Esophagus muscularis mucosa (tissue), 4 donors: ENCODE data around the gene BHLHE41. TPM values are rescaled to one million over a fixed set of nuclear protein-coding genes. Genes with fewer than 3 reads are reported as not detected.

Experiments
- DNase-seq: peaks from one replicate; pipeline ENCODE4 v3.0.0-alpha.2; 2017; ENCODE audit errors: extremely low spot score
- H3K27ac ChIP-seq, 4 donors: fragments of 200-600 bp; sonication (generic); replicated peaks in 1 of 4; 1 replicate in 3 of 4; 2 replicates in 1 of 4; pipeline ENCODE4 v1.5.1; 2016 to 2019; ENCODE audit warnings: mild to moderate bottlenecking in 1 of 4
- H3K27me3 ChIP-seq, 4 donors: fragments of 200-600 bp; sonication (generic); one replicate each; pipeline versions ENCODE4 v1.5.1 to v1.6.0; 2016 to 2019
- H3K36me3 ChIP-seq, 4 donors: fragments of 200-600 bp; sonication (generic); one replicate each; pipeline ENCODE4 v1.5.1; 2016 to 2019
- H3K4me1 ChIP-seq, 4 donors: fragments of 200-600 bp; sonication (generic); one replicate each; pipeline ENCODE4 v1.5.1; 2016 to 2019
- H3K4me3 ChIP-seq, 4 donors: fragments of 200-600 bp; sonication (generic); 1 replicate in 2 of 4; 2 replicates in 2 of 4; pipeline ENCODE4 v1.5.1; 2016 to 2019; ENCODE audit warnings: mild to moderate bottlenecking in 4 of 4, moderate library complexity in 1 of 4
- H3K9me3 ChIP-seq, 4 donors: fragments of 200-600 bp; sonication (generic); 1 replicate in 3 of 4; 2 replicates in 1 of 4; pipeline ENCODE4 v1.5.1; 2016 to 2019
- EP300 ChIP-seq: sonication (generic); formaldehyde crosslinking; IDR thresholded peaks from one replicate; pipeline ENCODE4 v1.6.1; 2017; ENCODE audit warnings: antibody characterized with exemption
- POLR2A ChIP-seq: fragments of 450-650 bp; IDR thresholded peaks from one replicate; pipeline ENCODE4 v1.6.1; 2017; ENCODE audit warnings: antibody characterized with exemption, moderate library complexity, mild to moderate bottlenecking, low read depth
- POLR2AphosphoS5 ChIP-seq, 2 donors: sonication (generic); formaldehyde crosslinking; IDR thresholded peaks; one replicate each; pipeline ENCODE4 v1.6.1; 2017; ENCODE audit warnings: antibody characterized with exemption in 2 of 2
- WGBS: methylation state at CpG from one replicate; pipeline ENCODE4 v1.1.5; 2018; 5-methylcytosine and 5-hydroxymethylcytosine counted together
- intact Hi-C: fragments of 100-400 bp; cut with DNase I; formaldehyde crosslinking; loops from one replicate; pipeline ENCODE4 v1.15.1; 2023
- total RNA-seq, 4 donors: library from RNA; depleted of rRNA; stranded (reverse); fragments of >200 nt; gene quantifications; one replicate each; pipeline versions ENCODE4 v1.1.0 to v1.2.1, GENCODE V29; 2016
- TF ChIP-seq, protein P1 (sequence below), 3 experiments: fragments of 200-600 bp in 2 of 3; fragments of 450-650 bp in 1 of 3; sonication (generic) in 2 of 3; IDR thresholded peaks; one replicate each; pipeline ENCODE4 v1.5.1; 2017 to 2019; ENCODE audit warnings: antibody characterized with exemption in 3 of 3, mild to moderate bottlenecking in 2 of 3, moderate library complexity in 1 of 3

Gene BHLHE41
- total RNA-seq, 4 donors from 2014 or later = 6.3 to 20.0 (median 14.8) TPM

DNA sequence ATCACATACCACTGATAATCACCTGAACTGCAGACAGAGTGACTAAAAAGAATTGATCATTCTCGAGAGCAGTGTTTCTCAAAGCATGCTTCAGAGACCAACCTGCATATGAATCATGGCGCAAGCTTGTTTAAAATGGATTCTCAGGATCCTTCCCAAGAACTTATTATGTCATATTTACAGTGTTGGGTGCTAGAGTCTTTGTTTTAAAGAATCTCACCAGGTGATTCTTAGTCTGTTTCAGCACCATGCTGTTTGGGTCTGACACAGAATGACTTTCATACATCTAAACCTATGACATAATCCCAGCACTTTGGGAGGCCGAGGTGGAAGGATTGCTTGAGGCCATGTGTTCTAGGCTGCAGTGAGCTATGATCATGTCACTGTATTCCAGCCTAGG is 39.3 kb upstream of the BHLHE41 start:
- Histone ChIP-seq H3K27me3 (no peaks in the 10 kb centered on the region), H3K36me3 (no peaks in the 10 kb centered on the region), H3K9me3 (no peaks in the 10 kb centered on the region), H3K4me3 (no peak overlapping the region), H3K4me1 (no peaks in the 10 kb centered on the region), H3K27ac (no peak overlapping the region)
- 93% methylated on average over 3 of the region's 3 CpGs for WGBS
- intact Hi-C loops = no loop called here
- no peak for DNase-seq
- no peak for TF ChIP-seq POLR2AphosphoS5 (IDR thresholded peaks at IDR 0.05)
- no peak for TF ChIP-seq POLR2A
- no peak for TF ChIP-seq EP300
- TF ChIP-seq, protein P1, sequence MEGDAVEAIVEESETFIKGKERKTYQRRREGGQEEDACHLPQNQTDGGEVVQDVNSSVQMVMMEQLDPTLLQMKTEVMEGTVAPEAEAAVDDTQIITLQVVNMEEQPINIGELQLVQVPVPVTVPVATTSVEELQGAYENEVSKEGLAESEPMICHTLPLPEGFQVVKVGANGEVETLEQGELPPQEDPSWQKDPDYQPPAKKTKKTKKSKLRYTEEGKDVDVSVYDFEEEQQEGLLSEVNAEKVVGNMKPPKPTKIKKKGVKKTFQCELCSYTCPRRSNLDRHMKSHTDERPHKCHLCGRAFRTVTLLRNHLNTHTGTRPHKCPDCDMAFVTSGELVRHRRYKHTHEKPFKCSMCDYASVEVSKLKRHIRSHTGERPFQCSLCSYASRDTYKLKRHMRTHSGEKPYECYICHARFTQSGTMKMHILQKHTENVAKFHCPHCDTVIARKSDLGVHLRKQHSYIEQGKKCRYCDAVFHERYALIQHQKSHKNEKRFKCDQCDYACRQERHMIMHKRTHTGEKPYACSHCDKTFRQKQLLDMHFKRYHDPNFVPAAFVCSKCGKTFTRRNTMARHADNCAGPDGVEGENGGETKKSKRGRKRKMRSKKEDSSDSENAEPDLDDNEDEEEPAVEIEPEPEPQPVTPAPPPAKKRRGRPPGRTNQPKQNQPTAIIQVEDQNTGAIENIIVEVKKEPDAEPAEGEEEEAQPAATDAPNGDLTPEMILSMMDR (IDR thresholded peaks at IDR 0.05) = no peak

- Histone ChIP-seq H3K4me1 (no peaks in the 10 kb centered on the region), H3K36me3 (no peaks in the 10 kb centered on the region), H3K4me3 (no peak overlapping the region), H3K27me3 (no peaks in the 10 kb centered on the region), H3K27ac (no peak overlapping the region), H3K9me3 (no peaks in the 10 kb centered on the region)
- 83% methylated on average over 4 of the region's 4 CpGs for whole genome bisulfite sequencing
- TF ChIP-seq, protein P1 (IDR thresholded peaks at IDR 0.05) = no peak
- no peak for TF ChIP-seq POLR2AphosphoS5 (IDR thresholded peaks at IDR 0.05)
- TF ChIP-seq EP300 = no peak
- TF ChIP-seq POLR2A = no peak
- intact Hi-C loops = no loop called here
- no peak for DNase-seq
Measured at GRCh38 chr12:26162905-26163304, 38.1 kb upstream of the BHLHE41 start.

DNA sequence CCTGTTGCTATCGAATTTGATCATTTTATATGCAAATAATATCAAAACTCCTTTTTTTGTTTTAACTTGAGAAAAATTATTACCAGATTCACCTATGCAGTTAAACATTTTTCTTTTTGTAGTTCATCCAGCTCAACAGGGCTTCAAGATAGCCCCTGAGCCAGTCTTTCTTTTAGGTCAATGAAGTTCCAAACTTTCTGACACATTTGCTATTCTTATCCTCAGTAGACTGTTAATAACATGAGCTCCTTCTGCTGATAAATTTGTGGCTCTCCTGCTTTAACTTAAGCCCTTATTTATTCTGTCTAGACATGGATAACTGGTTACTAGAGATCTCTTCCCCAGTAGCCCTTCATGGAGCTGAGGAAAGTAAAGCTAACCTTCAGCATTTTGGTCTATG is 37.3 kb upstream of the BHLHE41 start:
- Histone ChIP-seq H3K4me1 (no peaks in the 10 kb centered on the region), H3K9me3 (no peaks in the 10 kb centered on the region)
- no peak for DNase-seq

GRCh38 chr12:26158078-26158764 is 33.4 kb upstream of the BHLHE41 start:
- peaks cover 7 to 11% (median 11%) of the 10 kb centered on the region in 4 donors for H3K4me1 ChIP-seq
- no peaks in the 10 kb centered on the region for H3K36me3 ChIP-seq
- TF ChIP-seq POLR2AphosphoS5 (IDR thresholded peaks at IDR 0.05) = no peak
- no peak for TF ChIP-seq EP300
- TF ChIP-seq, protein P1 (IDR thresholded peaks at IDR 0.05) = no peak
- no peak for TF ChIP-seq POLR2A
- no peaks in the 10 kb centered on the region for H3K27me3 ChIP-seq
- no peak overlapping the region for H3K27ac ChIP-seq
- no peak overlapping the region for H3K4me3 ChIP-seq
- no peak for DNase-seq
- intact Hi-C loops = no loop called here
- WGBS = 75% methylated on average over 3 of the region's 3 CpGs
- H3K9me3 ChIP-seq = no peaks in the 10 kb centered on the region

More for the DNA sequence above, 37.3 kb upstream of the BHLHE41 start:
- no peaks in the 10 kb centered on the region for H3K36me3 ChIP-seq
- WGBS = 95% methylated on average over 1 of the region's 1 CpG
- no peak overlapping the region for H3K4me3 ChIP-seq
- intact Hi-C loops = no loop called here
- H3K27me3 ChIP-seq = no peaks in the 10 kb centered on the region
- H3K27ac ChIP-seq = no peak overlapping the region
- TF ChIP-seq, protein P1 (IDR thresholded peaks at IDR 0.05) = no peak
- TF ChIP-seq POLR2AphosphoS5 (IDR thresholded peaks at IDR 0.05) (no peak), EP300 (no peak), POLR2A (no peak)

DNA sequence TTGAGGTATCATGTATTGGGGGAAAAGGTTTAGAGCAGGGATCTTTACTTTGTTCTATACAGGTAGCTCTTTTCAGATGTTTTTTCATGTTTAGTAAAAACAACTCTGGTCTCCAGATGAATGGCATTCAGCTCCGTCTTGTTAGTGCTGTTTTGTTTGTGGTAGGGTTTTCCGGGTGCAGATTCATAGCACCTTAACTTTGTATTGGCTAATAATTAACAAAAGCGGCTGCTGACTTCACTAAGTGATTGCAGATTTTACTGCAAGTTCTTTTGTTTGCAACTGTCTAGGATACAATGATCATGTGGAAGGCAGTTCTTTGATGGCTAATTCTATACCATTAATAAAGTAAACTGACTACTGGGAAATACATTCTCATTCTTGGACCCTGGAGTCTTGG is 32.2 kb upstream of the BHLHE41 start:
- 64% methylated on average over 3 of the region's 3 CpGs for WGBS
- TF ChIP-seq POLR2AphosphoS5 (IDR thresholded peaks at IDR 0.05) (no peak), EP300 (no peak)
- TF ChIP-seq, protein P1 (IDR thresholded peaks at IDR 0.05) = no peak

More for the DNA sequence above, 32.2 kb upstream of the BHLHE41 start:
- Histone ChIP-seq H3K27ac (no peak overlapping the region), H3K4me1 (peaks cover 13 to 19% (median 18%) of the 10 kb centered on the region in 4 donors), H3K36me3 (no peaks in the 10 kb centered on the region), H3K9me3 (no peaks in the 10 kb centered on the region), H3K27me3 (no peaks in the 10 kb centered on the region), H3K4me3 (no peak overlapping the region)
- DNase-seq = no peak
- intact Hi-C loops = no loop called here
